Right ventricle myocardium superior (tissue), 1 donor: Measurements from ENCODE around the gene CXCL17. TPM values are rescaled to one million over a fixed set of nuclear protein-coding genes. Genes with fewer than 3 reads are reported as not detected.
"Not testable (repeated sequence)": the region's sequence is repeated elsewhere in the genome, so short reads cannot be mapped to it uniquely, and the experiment has no call there.

Experiments
- ATAC-seq: fragments of 200-7000 bp; cut with Tn5 transposase; one replicate; pipeline ENCODE4 v1.9.1; 2020; ENCODE audit warnings: mild to moderate bottlenecking; ENCODE audit not compliant: poor library complexity
- DNase-seq: peaks from one replicate; pipeline ENCODE4 v3.0.0-alpha.2; 2020
- intact Hi-C: fragments of 100-400 bp; cut with DNase I; formaldehyde crosslinking; loops from one replicate; pipeline ENCODE4 v1.11.2; 2022
- total RNA-seq: library from RNA; stranded (reverse); fragmentation: NEBNext Ultra II Directional; extraction: Animal tissue kit (Norgen Biotek cat#: 25700); gene quantifications from one replicate; pipeline ENCODE4 v1.2.1, GENCODE V29; 2021
- donor health status: DM: no; HTN: yes; CAD: no; lungs with severe emphysema.

The CXCL17 gene
- total RNA-seq, 1 donor from 2014 or later = not detected

GRCh38 chr19:42467183-42467760 is 24.5 kb upstream of the CXCL17 start:
- intact Hi-C loops = loop anchor here (5.0 kb wide), 1 partner anchor 60 kb away; the partner anchor contains the start of gene CEACAM1
- DNase-seq (no peak), ATAC-seq (peak; percentile 36)

DNA sequence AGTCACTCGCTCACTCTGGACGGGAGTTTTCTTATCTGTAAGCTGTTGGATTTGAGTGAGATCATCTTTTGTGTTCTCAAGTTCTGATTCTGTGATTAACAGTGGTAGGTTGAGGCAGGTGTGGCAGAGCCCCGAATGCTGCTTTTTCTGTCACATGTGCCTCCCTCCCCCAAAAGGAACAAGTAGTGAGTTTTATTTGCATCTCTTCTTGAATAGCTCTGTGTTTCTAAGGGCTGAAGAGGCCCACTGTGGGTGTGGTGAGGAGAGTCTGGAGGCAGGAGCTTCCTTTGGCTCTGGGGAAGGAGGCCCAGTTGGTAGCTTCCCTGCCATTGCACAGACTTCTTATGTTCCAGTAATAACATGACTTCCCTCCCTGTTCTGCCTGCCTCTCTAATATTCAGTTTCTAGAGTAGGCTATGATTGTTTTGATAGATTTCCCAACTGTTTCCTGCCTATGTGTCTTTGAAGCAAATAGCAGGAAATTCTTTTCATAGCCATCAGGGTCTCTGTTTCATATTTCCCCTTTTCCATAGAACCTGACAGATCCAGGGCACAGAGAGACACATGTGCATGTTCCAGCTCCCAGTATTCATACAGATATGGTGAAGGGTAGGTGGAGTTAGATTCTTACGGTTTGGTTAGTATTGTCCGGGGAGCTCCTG is 23.9 kb upstream of the CXCL17 start:
- ATAC-seq = peak; percentile 25
- no peak for DNase-seq
- intact Hi-C loops = loop anchor here (5.0 kb wide), 1 partner anchor 61 kb away; the partner anchor contains the start of gene CEACAM1

DNA sequence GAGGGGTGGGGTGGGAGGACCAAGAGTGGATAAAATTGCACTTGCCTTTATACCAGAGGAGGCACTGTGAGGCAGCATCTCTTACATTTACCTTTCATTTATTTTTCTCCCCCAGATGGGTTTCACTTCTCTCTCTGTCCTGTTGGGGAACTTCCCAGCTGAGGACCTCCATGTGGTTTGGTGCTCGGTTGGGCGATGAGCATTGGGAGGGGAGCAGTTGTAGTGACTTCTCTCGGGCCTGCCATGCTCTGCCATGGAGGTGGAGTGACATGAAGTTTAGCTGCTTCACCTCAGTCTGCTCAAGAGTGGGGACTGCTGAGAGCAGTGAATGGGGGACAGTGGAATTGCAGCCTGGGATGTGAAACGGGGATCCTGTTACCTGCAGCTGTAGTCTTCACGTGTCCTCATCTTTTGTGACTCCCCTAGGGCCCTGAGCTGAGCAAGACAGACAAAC is 23.1 kb upstream of the CXCL17 start:
- intact Hi-C loops = loop anchor here (5.0 kb wide), 1 partner anchor 61 kb away; the partner anchor contains the start of gene CEACAM1
- DNase-seq = no peak
- no peak for ATAC-seq

- ATAC-seq (no peak), DNase-seq (no peak)
- intact Hi-C loops = no loop called here
These were observed 19.1 kb upstream of the CXCL17 start for GRCh38 chr19:42461700-42462324.

DNA sequence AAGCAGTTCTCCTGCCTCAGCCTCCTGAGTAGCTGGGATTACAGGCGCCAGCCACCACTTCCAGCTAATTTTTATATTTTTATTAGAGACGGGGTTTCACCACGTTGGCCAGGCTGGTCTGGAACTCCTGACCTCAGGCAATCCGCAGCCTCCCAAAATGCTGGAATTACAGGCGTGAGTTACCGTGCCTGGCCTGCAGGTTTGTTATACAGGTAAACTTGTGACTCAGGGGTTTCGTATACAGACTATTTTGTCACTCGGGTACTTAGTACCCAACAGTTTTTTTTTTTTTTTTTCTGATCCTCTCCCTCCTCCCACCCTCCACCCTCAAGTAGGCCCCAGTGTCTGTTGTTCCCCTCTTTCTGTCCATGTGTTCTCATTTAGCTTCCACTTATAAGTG is 18.5 kb upstream of the CXCL17 start:
- intact Hi-C loops, DNase-seq: not testable (repeated sequence)

DNA sequence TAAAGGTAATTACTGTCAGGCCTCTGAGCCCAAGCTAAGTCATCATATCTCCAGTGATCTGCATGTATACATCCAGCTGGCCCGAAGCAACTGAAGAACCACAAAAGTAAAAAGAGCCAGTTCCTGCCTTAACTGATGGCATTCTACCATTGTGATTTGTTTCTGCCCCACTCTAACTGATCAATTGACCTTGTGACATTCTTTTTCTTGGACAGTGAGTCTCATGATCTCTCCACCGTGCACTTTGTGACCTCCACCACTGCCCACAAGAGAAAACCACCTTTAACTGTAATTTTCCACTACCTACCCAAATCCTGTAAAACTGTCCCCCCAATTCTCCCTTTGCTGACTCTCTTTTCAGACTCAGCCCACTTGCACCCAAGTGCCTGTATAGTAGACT is 17.2 kb upstream of the CXCL17 start:
- no peak for ATAC-seq
- intact Hi-C loops = no loop called here
- DNase-seq = no peak

More for the DNA sequence above, 18.5 kb upstream of the CXCL17 start:
- ATAC-seq = not testable (repeated sequence)

DNA sequence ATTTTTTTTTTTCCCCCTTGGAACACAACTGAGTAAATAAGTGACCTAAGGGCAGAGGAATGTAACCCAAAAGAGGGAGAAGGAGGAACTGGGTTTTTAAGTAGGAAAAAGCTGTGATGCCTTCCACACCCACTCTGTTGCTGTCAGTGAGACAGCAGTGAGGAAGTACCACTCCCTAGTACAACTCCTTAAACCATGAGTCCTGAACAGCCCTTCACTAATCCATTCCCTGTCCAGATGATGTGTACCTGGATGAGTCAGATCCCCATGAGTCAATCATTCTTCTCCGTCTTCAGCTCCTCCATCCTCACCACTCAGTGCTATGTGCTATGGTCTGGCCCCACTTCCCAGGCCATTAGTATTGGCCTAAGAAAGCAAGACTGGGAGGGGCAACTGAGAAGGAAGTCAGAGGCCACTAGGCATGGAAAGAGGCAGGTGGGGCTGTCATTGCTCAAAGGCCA is 12.9 kb upstream of the CXCL17 start:
- no peak for DNase-seq
- intact Hi-C loops = no loop called here
- peak; percentile 56 for ATAC-seq

DNA sequence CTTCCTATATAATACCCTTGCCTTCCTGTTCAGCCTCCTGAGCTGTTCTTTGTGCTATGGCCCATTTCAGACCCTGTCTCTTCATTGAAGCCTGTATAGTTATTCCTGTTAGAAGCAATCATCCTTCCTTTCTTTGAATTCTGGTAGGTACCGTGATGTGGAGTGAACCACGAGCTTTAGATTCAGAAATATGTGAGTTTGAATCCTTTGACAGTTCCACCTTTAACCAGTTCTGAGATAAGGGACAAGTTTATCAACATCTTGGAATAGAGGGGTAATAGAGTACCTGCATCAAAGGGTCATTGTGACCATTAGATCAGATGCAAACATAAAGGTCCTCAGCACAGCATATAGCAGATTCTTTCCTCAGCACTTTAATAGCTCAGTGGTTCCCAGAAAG is 12.3 kb upstream of the CXCL17 start:
- DNase-seq (no peak), ATAC-seq (no peak)
- intact Hi-C loops = no loop called here

DNA sequence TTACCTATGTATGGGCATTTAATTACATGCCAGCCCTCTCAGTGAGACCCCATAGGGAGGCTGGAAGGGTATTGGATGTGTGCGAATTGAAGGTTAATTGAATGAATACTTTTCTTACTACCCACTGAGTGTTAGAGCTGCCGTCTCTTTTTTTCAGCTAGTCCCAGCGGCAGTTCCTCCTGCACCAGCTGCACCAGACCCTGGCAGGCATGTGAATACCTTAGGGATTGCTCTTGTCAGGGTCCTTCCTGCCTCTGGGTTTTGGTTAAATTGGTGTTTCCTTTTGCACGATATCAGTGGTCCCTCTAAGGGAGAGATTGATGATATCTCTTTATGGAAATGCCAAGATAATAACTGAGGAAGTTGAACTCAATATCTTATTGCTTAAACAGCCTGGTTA is 9.8 kb upstream of the CXCL17 start:
- DNase-seq = no peak
- intact Hi-C loops = loop anchor here (5.0 kb wide), 2 partner anchors 75 to 325 kb away; partner anchors contain the start of gene CEACAM1
- ATAC-seq = no peak

DNA sequence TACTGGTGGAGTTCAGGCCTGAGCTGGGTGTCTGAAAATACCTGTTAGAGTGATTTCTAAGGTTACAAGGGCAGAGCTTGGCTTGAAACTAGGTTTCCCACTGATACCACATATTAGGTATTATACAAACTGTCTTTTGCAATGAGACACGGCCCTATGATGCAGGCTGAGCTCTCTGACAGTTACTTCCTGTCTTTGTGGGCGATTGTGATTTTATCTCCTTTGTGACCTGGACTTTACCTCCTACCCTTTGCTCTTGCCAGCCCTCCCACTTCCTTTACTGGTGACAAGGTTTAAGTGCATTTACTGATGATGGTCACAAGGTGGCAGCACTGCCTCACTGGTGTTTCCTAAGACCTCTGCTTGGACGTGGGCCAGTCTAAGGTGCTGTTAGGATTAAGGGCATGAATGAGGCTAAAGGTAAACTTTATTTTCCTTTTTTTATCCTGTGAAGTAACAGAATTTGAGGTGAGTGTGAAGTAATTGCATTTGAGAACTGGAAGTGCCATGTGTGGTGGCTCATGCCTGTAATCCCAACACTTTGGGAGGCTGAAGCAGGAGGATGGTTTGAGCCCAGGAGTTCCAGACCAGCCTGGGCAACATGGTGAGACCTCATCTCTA is 7.7 kb upstream of the CXCL17 start:
- peak; percentile 89 for ATAC-seq
- peak; percentile 81 for DNase-seq
- intact Hi-C loops = loop anchor here (5.0 kb wide), 2 partner anchors 77 to 327 kb away; partner anchors contain the start of gene CEACAM1

DNA sequence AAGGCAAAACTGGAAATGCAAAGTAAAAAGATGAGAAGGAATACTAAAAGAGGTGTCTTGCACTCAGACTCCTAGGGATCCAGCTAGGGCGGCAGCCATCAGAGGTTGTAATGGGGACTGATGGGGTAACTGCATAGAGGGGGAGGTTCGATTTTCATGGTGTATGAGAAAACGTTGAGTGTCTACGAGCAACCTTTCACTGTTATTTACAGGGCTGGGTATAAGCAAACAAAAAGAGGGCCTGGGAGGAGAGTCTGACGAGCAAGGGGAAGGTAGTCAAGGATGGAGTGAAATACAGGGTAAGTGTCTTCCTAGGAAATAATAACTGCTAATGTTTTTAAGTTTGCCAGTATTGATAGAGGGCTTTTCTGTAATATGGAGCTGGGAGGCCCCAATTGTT is 5.6 kb upstream of the CXCL17 start:
- DNase-seq, intact Hi-C loops, ATAC-seq: not testable (repeated sequence)

DNA sequence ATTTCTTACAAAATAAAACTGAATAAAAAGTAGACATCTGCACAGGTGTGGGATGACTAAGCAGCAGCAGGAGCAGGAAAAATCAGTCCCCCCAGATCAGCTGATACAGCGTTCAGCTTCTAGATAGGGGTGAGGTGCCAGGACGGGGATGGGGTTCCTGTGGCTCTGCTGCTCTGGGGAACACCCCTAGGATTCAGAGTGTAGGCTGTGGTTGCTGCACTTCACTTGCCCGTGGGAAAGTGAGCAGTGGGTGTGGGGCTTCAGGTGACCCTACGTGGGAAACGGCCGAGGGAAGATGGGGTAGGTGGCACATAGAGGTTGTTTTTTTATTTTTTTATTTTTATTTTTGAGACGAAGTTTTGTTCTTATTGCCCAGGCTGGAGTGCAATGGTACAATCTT is 3.2 kb upstream of the CXCL17 start:
- no peak for DNase-seq
- intact Hi-C loops = no loop called here
- ATAC-seq = no peak

DNA sequence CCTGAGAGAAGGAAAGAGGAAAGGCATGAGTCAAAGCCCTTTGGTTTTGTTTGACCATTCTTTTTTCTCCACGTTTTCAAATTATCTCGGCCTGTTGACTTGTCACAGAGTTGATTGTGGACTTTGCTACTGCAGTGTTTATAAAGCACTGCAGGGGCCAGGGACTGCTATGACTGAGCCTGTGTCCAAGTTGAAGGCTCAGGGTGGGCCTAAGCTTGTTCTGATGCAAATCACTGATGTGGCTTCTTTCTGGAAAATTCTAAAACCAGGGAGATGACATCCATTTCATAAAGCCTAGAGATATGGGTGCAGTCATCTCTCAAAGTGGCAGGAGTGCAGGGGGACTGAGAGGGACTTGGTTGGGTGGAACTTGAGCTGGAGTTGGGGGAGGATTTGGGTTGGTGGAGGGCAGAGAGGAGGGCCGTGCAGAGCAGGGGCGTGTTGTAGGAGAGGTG is 1.2 kb upstream of the CXCL17 start:
- no peak for ATAC-seq
- DNase-seq = no peak
- intact Hi-C loops = no loop called here

DNA sequence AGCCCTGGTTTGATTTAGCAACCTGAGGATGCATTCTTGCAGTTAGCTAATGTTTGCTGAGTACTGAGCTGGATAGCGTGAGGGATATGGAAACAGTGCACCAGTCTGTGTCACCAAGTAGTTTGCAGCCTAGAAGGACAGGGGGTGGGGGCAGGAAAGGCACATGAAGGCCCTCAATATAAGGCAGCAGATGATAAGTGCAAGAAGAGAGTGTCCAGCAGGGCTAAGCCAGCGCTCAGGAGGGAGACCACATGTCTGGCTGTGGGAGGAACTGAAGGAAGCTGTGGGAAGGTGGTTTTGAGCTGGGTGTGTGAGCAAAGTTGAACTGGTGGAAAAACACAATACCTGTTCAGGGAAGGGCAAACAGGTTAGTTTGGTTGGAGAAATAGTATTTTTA is 1.7 kb downstream of the CXCL17 start:
- intact Hi-C loops = no loop called here
- ATAC-seq (no peak), DNase-seq (no peak)

DNA sequence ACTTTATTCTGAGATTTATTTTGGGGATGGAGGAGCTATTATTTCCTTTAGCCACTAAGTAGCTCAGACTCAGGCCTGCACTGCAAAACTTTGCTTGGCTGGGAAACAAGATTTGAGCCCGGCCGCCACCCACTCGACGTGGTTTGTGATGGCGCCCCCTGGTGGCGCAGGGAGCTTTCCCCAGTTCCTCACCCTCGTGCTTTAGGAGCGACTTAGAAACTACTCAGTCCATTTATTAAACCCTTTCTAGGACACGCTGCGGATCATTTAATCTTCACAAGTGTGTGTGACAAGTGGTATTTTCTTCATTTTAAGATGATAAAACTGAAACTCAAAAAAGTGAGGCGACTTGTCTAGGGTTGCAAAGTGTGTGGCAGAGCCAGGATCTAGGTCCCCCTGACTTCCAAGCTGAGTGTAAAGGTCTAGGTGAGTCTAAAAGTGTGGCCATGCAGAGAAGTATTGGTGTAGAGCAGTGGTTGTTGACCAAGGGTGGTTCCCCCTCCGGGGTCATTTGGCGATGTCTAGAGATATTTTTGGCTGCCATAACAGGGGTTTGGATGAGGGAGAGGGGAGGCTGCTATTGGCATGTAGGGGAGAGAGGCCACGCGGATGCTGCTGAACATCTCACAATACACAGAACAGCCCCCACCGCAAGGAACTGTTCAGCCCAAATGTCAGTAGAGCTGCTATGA is 2.2 kb downstream of the CXCL17 start:
- ATAC-seq (peak; percentile 76), DNase-seq (peak; percentile 88)
- intact Hi-C loops = no loop called here

DNA sequence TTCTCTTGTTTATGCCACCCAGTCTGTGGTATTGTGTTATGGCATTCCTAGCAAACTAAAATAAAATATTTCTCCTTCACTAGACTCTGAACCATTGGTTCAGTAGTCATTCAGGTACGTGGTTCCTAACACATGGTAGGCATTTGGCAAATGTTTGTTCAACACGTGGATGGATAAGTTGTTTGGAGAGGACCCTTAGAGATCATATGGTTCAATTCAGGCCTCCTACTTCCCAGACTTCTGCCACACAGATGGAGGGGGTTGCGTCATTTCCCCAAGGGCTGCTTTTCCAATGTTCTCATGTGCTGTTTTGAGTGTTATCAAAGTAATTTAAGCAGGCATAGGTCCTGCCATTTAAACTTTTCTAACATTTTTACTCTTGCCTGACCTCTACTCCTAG is 6.7 kb downstream of the CXCL17 start:
- intact Hi-C loops = no loop called here
- DNase-seq = no peak
- no peak for ATAC-seq

- ATAC-seq (no peak), DNase-seq (no peak)
- intact Hi-C loops = no loop called here
These were observed 7.4 kb downstream of the CXCL17 start for GRCh38 chr19:42435316-42435715.

GRCh38 chr19:42433503-42434260 is 9.1 kb downstream of the CXCL17 start:
- peak; percentile 91 for DNase-seq
- intact Hi-C loops = no loop called here
- peak; percentile 91 for ATAC-seq
